Activated naive CD4-positive, alpha-beta T cell treated with anti-CD3 and anti-CD28 coated beads, Interleukin-2, amount 50 U/mL, for 16 hours (primary cell): ENCODE data around the gene CARS1.

ENCODE experiments used
- DNase-seq: peaks from one replicate; pipeline ENCODE4 v3.0.0-alpha.2; 2020

The CARS1 gene

GRCh38 chr11:2990617-2991451 is 66.4 kb downstream of the CARS1 start:
- DNase-seq, result peak; percentile 61

- no peak for DNase-seq
Measured at GRCh38 chr11:2989551-2989950, 67.7 kb downstream of the CARS1 start.

- DNase-seq, result no peak
Measured at GRCh38 chr11:2989006-2989405, 68.2 kb downstream of the CARS1 start.

GRCh38 chr11:2987881-2988861 is 69.1 kb downstream of the CARS1 start:
- DNase-seq, result peak; percentile 55

GRCh38 chr11:2983908-2984307 is 73.3 kb downstream of the CARS1 start:
- no peak for DNase-seq

GRCh38 chr11:2982214-2982613 is 75.0 kb downstream of the CARS1 start:
- DNase-seq, result no peak

GRCh38 chr11:2981130-2981529 is 76.1 kb downstream of the CARS1 start:
- no peak for DNase-seq

- DNase-seq, result no peak
Measured at GRCh38 chr11:2980168-2980840, 76.9 kb downstream of the CARS1 start.

GRCh38 chr11:2977113-2977512 is 80.1 kb downstream of the CARS1 start:
- no peak for DNase-seq

- DNase-seq, result no peak
Measured at GRCh38 chr11:2976294-2977063, 80.7 kb downstream of the CARS1 start.

GRCh38 chr11:2975594-2975993 is 81.6 kb downstream of the CARS1 start:
- peak; percentile 38 for DNase-seq

- DNase-seq, result no peak
Measured at GRCh38 chr11:2974272-2974671, 83.0 kb downstream of the CARS1 start.

GRCh38 chr11:2968341-2968900 is 88.8 kb downstream of the CARS1 start:
- no peak for DNase-seq

GRCh38 chr11:2964782-2965181 is 92.4 kb downstream of the CARS1 start:
- no peak for DNase-seq

GRCh38 chr11:2963761-2964160 is 93.5 kb downstream of the CARS1 start:
- DNase-seq, result no peak

GRCh38 chr11:2963112-2963754 is 94.0 kb downstream of the CARS1 start:
- DNase-seq, result no peak

- no peak for DNase-seq
Measured at GRCh38 chr11:2961080-2961479, 96.1 kb downstream of the CARS1 start.

GRCh38 chr11:2960139-2960538 is 97.1 kb downstream of the CARS1 start:
- no peak for DNase-seq

- no peak for DNase-seq
Measured at GRCh38 chr11:2958251-2958650, 99.0 kb downstream of the CARS1 start.

- DNase-seq, result no peak
Measured at GRCh38 chr11:2955906-2956476, 101.2 kb downstream of the CARS1 start.

GRCh38 chr11:2954263-2954662 is 103.0 kb downstream of the CARS1 start:
- no peak for DNase-seq
